Activated naive CD8-positive, alpha-beta T cell treated with anti-CD3 and anti-CD28 coated beads, Interleukin-2, amount 10 ng/mL, durations not matched to agents 7 days and 5 days (primary cell): ENCODE measurements around the gene ZRANB1. TPM values are rescaled to one million over a fixed set of nuclear protein-coding genes. Genes with fewer than 3 reads are reported as not detected.
A peak's percentile ranks its signal among the peaks of the same experiment; 100 is the strongest.

ENCODE experiments used
- ATAC-seq: fragments of 150-1000 bp; cut with Tn5 transposase; one replicate; pipeline ENCODE4 v1.10.0; 2021; ENCODE audit warnings: low read depth, moderate library complexity
- POLR2A ChIA-PET: fragments of 350-600 bp; sonication (Branson Sonifier 250); formaldehyde crosslinking; loops from one replicate; lab custom pipeline; 2021; ENCODE audit warnings: antibody characterized with exemption; lab: Charles Lee
- DNase-seq: peaks from one replicate; pipeline ENCODE4 v3.0.0; 2021
- H3K27ac Mint-ChIP-seq: one replicate; pipeline ENCODE4 v1.8.0; 2022; ENCODE audit warnings: mild to moderate bottlenecking, mixed read lengths
- H3K27me3 Mint-ChIP-seq: one replicate; pipeline ENCODE4 v1.8.0; 2022; ENCODE audit warnings: mild to moderate bottlenecking, moderate library complexity, mixed read lengths
- H3K36me3 Mint-ChIP-seq: one replicate; pipeline ENCODE4 v1.8.0; 2021; ENCODE audit warnings: mild to moderate bottlenecking, mixed read lengths
- H3K4me1 Mint-ChIP-seq: one replicate; pipeline ENCODE4 v1.8.0; 2021; ENCODE audit warnings: mixed read lengths
- H3K4me3 Mint-ChIP-seq: one replicate; pipeline ENCODE4 v1.8.0; 2022; ENCODE audit warnings: mild to moderate bottlenecking, moderate library complexity, mixed read lengths
- H3K9me3 Mint-ChIP-seq: one replicate; pipeline ENCODE4 v1.8.0; 2021; ENCODE audit warnings: mixed read lengths
- total RNA-seq, 2 experiments: library from RNA; stranded (reverse); gene quantifications; one replicate each; pipeline ENCODE4 v1.2.3, GENCODE V29; 2021

The ZRANB1 gene
- total RNA-seq, 2 experiments from 2014 or later = 15.3 to 15.8 TPM

DNA sequence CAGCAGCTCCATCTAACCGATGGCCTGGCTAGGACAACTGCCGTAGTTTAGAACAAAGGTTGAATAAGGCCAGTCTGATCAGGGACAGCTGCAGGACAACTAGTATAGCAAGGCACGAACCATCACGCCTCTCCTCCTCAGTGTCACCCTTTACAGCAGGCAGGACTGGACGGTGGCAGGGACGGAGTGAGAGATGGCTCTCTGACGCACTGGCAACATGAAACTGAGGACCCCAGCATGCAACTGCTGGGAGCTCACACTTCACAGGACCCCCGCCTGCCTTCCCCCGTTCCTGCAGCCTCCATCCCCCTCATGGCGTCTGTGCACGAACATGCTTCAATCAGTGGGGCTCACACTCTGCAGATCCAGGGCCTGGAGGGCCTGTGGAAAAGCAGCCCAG lies 53.7 kb downstream of the ZRANB1 start:
- H3K4me1 Mint-ChIP-seq = no peaks in the 10 kb centered on the region
- ATAC-seq (no peak), DNase-seq (peak; percentile 19)
- POLR2A ChIA-PET = no interaction called here
- no peaks in the 10 kb centered on the region for H3K27me3 Mint-ChIP-seq
- H3K9me3 Mint-ChIP-seq = no peaks in the 10 kb centered on the region
- no peaks in the 10 kb centered on the region for H3K36me3 Mint-ChIP-seq
- no peak overlapping the region for H3K27ac Mint-ChIP-seq
- H3K4me3 Mint-ChIP-seq = no peak overlapping the region

DNA sequence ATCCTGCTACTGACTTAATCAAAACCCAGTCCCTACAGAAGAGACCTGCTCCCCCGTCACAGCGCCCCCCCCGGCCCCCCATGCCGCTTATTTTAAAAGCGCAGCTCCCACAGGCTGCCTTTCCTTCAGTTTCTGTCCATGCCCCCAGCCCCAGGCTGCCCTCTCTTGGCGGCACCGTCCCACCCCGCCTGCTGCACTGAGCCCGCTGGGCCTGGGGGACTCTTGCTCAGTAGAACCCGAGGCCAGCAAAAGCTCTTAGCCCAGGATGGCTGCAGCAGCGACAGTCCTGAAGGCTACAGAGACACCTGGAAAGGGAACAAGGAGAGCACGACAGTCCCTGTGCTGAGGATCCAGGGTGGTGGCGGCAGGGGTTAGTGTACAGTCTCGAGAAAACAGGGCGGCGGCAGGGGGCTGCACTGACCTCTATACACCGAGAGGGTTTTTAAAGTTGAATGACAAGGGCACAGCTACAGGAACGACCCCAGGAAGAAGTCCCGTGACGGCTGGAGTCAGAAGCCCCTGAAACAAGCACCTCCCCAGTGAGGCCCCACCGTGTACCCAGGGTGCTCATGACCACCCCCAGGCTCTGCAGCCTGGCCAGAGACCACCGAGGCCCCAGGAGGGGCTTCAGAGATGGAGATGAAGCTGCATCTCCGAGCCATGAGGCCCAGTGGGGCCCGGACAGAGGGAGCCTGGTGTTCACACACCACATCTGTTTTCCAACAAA lies 54.4 kb downstream of the ZRANB1 start:
- POLR2A ChIA-PET = no interaction called here
- no peaks in the 10 kb centered on the region for H3K36me3 Mint-ChIP-seq
- H3K27me3 Mint-ChIP-seq = no peaks in the 10 kb centered on the region
- no peak overlapping the region for H3K4me3 Mint-ChIP-seq
- no peaks in the 10 kb centered on the region for H3K4me1 Mint-ChIP-seq
- ATAC-seq (no peak), DNase-seq (peak; percentile 24)
- H3K9me3 Mint-ChIP-seq = no peaks in the 10 kb centered on the region
- H3K27ac Mint-ChIP-seq = no peak overlapping the region

DNA sequence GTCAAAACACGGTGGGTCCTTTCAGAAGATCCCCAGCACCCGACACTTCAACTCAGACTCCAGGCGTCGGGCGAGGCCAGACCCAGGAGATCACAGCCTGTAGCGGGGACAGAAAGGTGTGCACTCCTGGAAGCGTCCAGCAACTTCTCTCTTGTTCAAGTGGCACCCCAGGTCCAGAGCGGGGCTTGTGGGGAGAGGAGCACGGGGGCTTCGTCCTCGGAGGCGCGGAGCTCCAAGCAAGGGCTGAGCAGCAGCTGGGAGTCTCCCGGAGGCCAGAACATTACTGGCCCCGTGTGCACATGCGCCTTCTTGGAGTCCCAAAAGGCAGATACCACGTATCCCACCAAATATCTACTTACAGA lies 54.9 kb downstream of the ZRANB1 start:
- DNase-seq (peak; percentile 19), ATAC-seq (no peak)
- Mint-ChIP-seq H3K4me1 (no peaks in the 10 kb centered on the region), H3K4me3 (no peak overlapping the region), H3K9me3 (no peaks in the 10 kb centered on the region), H3K36me3 (no peaks in the 10 kb centered on the region), H3K27ac (no peak overlapping the region), H3K27me3 (no peaks in the 10 kb centered on the region)
- POLR2A ChIA-PET = no interaction called here

DNA sequence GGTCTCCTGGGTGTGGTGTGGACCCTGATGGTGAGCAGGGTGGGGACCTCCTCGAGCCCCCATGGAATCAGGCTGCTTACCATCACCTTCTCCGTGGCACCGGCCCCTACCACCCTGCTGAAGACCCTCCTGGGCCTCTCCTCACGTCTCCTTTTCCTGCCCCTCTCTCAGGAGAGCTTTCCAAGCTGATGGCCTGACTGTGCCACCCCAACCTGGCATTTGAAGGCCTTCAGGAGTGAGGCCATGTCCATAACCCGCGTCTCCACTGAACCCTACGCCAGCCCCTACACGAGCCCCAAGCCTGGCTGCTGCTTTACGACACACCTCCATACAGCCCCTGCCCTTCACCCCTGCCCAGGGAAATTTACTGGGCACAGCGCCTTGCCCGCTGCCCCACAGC lies 55.4 kb downstream of the ZRANB1 start:
- Mint-ChIP-seq H3K9me3 (no peaks in the 10 kb centered on the region), H3K4me3 (no peak overlapping the region), H3K27me3 (no peaks in the 10 kb centered on the region), H3K4me1 (no peaks in the 10 kb centered on the region), H3K36me3 (no peaks in the 10 kb centered on the region), H3K27ac (no peak overlapping the region)
- POLR2A ChIA-PET = no interaction called here
- DNase-seq (no peak), ATAC-seq (no peak)

DNA sequence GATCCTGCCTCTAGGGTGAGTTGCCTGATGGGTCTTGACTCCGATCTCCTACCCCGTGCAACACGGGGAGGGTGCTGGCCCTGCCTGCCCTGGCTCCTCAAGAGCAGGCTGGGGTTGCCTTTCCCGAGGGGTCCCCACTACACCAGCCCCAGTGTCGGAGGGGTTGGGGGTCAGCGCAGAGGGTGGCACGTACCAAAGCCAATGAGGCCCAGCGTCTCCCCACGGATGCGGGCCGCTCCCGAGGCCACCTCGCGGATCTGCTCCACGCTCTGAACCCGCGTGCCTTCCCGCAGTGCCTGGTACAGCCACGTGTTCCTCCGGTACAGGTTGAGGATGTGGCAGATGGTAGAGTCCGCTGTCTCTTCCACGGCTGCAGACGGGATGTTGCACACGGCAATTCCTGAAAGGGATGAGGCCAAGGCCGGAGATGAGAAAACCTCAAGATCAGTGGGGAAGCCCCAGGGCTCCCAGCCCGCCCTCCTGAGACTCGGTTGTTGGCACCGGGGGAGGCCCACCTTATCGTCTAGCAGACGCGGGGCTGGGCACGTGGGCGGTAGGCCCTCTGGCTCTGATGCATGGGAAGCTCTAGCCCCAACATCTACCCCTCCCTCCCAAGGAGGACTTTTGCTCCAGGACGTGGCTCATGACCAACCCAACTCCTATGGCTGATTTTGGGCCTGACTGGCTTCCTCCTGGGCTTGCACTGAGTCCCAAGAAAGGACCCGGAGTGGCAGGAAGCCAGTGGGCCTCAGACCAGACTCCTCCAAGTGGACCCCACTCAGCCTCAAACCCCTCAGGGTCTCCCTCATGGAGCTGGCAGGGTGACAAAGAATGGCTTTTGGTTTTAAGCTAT lies 56.1 kb downstream of the ZRANB1 start:
- no peak for ATAC-seq
- POLR2A ChIA-PET = no interaction called here
- Mint-ChIP-seq H3K9me3 (no peaks in the 10 kb centered on the region), H3K4me3 (no peak overlapping the region), H3K27me3 (no peaks in the 10 kb centered on the region), H3K36me3 (no peaks in the 10 kb centered on the region), H3K4me1 (no peaks in the 10 kb centered on the region), H3K27ac (no peak overlapping the region)
- peak; percentile 18 for DNase-seq

DNA sequence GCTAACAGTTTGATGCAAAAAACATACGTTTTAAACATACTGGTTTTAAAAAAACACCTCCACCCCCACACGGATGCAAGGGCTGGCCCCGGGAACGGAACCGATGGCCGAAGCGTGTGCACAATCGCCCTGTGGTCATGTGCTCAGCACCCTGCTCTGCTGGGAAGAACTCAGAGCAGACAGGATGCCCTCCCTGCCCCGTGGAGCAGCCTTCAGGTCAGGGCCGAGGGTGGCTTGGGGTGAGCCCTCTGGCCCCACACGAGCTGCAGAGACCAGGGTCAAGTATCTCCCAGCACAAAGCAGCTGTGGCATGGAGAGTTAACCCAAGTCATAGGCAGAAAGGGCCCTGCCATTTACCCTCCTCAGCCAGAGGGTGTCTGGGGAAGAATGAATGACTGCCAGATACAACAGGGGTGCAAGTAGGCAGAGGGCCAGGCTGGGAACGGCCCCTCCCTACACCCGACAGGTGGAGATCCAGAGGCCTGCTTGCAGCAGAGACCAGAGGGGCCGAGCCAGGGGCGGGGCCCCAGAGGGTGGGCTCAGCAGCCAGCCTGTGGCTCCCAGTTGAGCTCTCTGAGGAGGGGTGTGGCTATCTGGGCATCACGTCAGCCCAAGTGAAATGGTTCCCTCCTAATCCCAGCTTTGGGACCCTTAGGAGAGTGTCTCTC lies 56.8 kb downstream of the ZRANB1 start:
- no peaks in the 10 kb centered on the region for H3K4me1 Mint-ChIP-seq
- H3K27ac Mint-ChIP-seq = no peak overlapping the region
- H3K36me3 Mint-ChIP-seq = no peaks in the 10 kb centered on the region
- no peaks in the 10 kb centered on the region for H3K27me3 Mint-ChIP-seq
- POLR2A ChIA-PET = no interaction called here
- no peak for ATAC-seq
- no peaks in the 10 kb centered on the region for H3K9me3 Mint-ChIP-seq
- DNase-seq = peak; percentile 20
- no peak overlapping the region for H3K4me3 Mint-ChIP-seq

DNA sequence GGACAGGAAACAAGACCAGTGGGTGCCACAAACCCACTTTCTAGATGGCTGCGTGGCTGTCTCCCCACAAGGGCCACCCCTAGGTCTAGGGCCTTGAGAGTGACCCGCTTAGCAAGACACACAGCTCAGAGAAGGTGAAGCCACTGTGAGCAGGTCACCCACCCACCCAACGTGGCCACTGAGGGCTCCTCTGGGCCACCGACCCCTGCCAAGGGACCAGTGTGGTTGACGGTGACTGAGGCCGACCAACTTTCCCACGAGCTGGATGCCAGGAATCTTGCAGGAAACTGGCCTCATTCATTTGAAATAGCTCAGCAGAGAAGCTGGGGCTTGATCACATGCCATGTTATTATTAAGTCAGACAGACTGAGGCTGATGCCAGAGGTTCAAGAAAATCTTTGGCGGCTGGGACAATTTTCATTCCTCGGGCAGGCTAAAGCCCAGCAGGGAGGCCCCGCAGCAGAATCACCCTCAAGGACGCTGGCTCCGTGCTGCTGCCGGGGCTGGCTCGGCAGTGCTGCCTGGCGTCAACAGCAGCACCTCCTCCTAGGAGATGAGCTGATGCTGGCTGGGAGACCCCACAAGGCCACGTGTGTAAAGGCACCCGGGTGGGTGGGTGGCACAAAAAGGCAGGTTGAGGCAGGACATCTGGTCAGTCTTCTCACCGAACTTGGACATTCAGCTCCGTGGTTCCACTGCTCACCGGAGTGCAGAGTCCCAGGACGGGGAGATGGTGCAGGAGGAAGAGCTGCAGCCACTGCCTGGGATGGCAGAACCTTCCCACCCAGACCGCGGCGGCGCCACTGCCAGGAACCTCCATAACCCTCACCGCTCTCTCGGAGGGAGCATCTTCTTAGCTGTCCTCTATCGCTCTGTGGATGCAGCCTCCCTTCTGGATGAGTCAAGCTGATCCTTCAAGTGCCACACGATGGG lies 57.8 kb downstream of the ZRANB1 start:
- no peaks in the 10 kb centered on the region for H3K36me3 Mint-ChIP-seq
- POLR2A ChIA-PET = no interaction called here
- no peak overlapping the region for H3K4me3 Mint-ChIP-seq
- no peaks in the 10 kb centered on the region for H3K9me3 Mint-ChIP-seq
- no peaks in the 10 kb centered on the region for H3K27me3 Mint-ChIP-seq
- peak; percentile 21 for DNase-seq
- no peak overlapping the region for H3K27ac Mint-ChIP-seq
- no peaks in the 10 kb centered on the region for H3K4me1 Mint-ChIP-seq
- ATAC-seq = no peak

DNA sequence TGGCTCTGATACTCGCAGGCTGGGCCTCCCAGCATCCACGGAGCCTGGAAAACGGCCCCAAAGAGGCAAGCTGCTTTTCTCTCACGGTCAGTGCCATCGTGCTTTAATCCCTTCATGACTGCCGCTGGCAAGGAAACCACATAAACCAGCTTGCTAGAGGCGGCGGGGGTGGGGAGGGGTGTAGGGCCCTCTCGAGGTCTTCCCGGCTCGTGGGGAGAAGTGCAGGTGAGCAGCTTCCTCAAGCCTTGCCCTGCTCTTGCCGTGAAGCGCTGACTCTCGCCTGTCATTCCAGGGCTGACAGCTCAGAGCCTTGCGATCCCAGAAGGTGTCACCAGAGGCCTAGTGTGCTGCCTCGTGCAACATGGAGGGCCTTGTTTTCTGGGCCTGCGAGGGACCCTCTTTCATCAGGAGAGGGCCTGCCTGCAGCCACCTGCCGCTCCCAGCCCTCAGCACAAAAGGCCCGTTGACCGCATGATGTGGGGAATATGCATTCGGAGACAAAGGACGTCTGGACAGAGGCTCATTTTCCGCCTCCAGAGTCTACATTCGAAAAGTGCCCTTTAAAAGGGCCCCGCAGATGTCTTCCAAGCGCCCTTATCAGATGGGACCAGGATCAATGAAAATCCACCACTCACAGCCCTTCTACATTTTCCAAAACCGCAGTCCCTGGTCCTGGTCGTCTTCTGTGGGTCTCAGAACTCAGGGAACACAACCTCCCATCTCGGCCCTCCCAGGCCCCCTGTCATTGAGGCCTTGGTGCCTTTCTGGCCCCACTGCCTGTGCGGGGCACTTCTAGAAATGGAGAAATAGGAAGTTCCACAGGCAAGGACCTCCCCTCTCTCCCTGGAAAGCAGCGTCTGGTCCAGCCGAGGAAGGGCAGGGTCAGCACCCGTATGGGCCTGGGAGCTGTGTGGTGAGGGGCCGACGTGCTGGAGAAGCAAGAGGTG lies 58.7 kb downstream of the ZRANB1 start:
- Mint-ChIP-seq H3K9me3 (no peaks in the 10 kb centered on the region), H3K27ac (no peak overlapping the region), H3K27me3 (no peaks in the 10 kb centered on the region), H3K36me3 (no peaks in the 10 kb centered on the region), H3K4me1 (no peaks in the 10 kb centered on the region), H3K4me3 (no peak overlapping the region)
- DNase-seq (peak; percentile 26), ATAC-seq (no peak)
- POLR2A ChIA-PET = no interaction called here

DNA sequence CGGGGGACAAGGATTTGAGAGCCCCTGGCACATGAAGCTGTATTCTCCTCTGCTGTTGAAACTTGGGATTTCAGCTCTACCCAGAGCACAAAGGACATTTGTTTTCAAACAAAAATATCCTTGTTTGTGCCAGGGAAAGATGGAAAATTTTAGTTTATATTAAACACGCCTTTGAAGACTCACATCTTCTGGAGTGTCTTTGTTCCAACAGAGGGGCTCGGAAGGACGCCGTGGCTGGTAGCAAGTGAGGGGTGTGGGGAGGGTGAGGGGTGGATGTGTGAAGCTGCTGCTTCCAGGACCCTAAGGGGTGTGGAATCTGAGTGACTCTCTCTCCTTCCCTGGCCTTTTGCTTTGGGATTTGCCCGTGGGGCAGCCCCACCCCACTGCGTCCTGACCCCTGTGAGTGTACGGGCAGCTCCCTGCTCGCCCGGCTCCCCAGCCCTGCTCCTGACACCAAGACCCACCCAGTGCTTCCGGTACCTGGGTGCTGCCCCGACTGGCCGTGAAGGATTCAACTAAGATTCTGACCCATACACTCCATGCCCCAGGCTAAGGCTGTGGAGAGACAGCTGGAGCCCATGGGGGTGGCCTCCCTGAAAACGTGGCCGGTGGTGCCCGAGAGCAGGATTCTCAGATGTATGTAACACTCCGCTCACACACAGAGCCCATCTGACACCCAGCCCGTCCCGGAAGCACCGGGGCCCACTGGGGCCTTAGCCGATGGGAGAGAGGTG lies 59.6 kb downstream of the ZRANB1 start:
- no peaks in the 10 kb centered on the region for H3K27me3 Mint-ChIP-seq
- no peaks in the 10 kb centered on the region for H3K9me3 Mint-ChIP-seq
- no peak for DNase-seq
- no peaks in the 10 kb centered on the region for H3K36me3 Mint-ChIP-seq
- POLR2A ChIA-PET = no interaction called here
- no peak overlapping the region for H3K27ac Mint-ChIP-seq
- H3K4me1 Mint-ChIP-seq = no peaks in the 10 kb centered on the region
- no peak overlapping the region for H3K4me3 Mint-ChIP-seq
- ATAC-seq = no peak

DNA sequence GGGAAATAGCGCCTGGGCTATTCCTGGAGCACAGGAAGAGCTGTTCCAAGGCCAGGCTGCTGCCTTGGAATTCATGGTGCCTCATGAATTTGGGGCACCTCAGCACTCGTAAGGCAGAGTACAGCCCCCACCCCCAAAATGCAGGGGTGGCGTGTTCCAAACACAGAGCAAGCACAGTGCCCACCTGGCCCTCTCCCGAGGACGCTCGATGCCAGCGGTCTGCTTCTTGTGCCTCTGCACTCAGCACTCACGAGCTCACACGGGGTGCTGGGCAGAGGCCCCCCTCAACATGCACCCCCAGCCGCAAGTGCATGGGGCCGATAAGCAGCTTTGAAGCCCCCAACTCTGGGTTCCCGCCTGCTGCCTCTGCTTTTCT lies 60.1 kb downstream of the ZRANB1 start:
- Mint-ChIP-seq H3K27ac (no peak overlapping the region), H3K4me1 (no peaks in the 10 kb centered on the region), H3K27me3 (no peaks in the 10 kb centered on the region), H3K4me3 (no peak overlapping the region), H3K36me3 (no peaks in the 10 kb centered on the region), H3K9me3 (no peaks in the 10 kb centered on the region)
- POLR2A ChIA-PET = no interaction called here
- ATAC-seq (no peak), DNase-seq (peak; percentile 24)

DNA sequence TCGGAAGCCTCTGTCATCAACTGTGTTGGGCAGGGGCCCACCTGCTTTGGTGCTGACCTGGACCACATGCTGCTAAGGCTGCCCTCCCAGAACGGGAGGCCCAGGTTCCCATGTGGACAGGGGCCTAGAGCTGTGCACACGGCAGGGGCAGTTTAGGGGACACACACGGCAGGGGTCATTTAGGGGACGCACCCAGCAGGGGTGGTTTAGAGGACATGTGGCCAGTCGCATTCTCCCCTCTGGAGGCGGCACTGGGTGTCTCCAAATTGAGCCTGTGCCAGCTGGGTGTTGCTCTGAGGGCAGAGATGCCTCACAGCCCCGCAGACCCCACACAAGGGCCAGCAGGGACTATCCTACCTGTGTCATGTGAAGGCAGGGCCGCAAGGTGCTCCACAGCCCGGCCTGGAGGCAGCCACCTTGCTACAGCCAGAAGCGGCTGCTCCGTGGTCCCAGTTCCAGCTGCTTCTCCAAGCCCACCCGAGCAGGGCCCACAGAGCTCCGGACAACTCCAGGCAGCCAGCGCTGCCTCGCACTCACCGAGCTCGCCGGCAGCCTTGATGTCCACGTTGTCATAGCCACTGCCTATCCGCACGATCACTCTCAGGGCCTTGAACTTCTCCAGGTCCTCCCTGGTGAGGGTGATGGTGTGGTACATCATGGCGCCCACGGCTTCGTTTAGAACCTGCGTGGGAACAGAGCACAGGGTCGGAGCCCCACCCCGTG lies 60.7 kb downstream of the ZRANB1 start:
- Mint-ChIP-seq H3K27ac (no peak overlapping the region), H3K36me3 (no peaks in the 10 kb centered on the region), H3K9me3 (no peaks in the 10 kb centered on the region), H3K27me3 (no peaks in the 10 kb centered on the region), H3K4me3 (no peak overlapping the region), H3K4me1 (no peaks in the 10 kb centered on the region)
- POLR2A ChIA-PET = no interaction called here
- ATAC-seq = no peak
- DNase-seq = peak; percentile 16
